ENCODE data around the gene PVALEF. TPM values are rescaled to one million over a fixed set of nuclear protein-coding genes. Genes with fewer than 3 reads are reported as not detected.

PVALEF gene
- polyA plus RNA-seq, 1 of the 3 experiments (the other 2 are of a cell fraction) = not detected

- no peaks in the 10 kb centered on the region for H3K9me3 ChIP-seq
- H3K27me3 ChIP-seq (ENCODE audit: insufficient read depth) = no peaks in the 10 kb centered on the region; the same call in 1 of the 2 replicates
- H3K36me3 ChIP-seq (replicated peaks in 1 of 2; ENCODE audit: control insufficient read depth in 1 of 2, insufficient read depth in 2 of 2, low read length in 1 of 2) = no peaks in the 10 kb centered on the region
- no peaks in the 10 kb centered on the region for H3K79me2 ChIP-seq (ENCODE audit: insufficient read depth)
- ChIA-PET CTCF (interaction anchor here (1.9 kb wide), 1 partner anchor 53 kb away, joined by 11 read pairs; no protein-coding TSS in a partner anchor), POLR2A (interaction anchor here (0.6 kb wide), 1 partner anchor 54 kb away, joined by 3 read pairs; no protein-coding TSS in a partner anchor)
- H3F3A ChIP-seq (replicated peaks; ENCODE audit: insufficient read depth) = no peaks in the 10 kb centered on the region
- no peaks in the 10 kb centered on the region for H4K20me1 ChIP-seq (ENCODE audit: insufficient read depth)
- TF ChIP-seq TCF12 (IDR thresholded peaks at IDR 0.05) (no peak), POLR2AphosphoS5 (IDR thresholded peaks at IDR 0.05; ENCODE audit: low read depth, low read length) (no peak), SMC3 (IDR thresholded peaks at IDR 0.05; ENCODE audit: low read depth, low read length) (no peak), USF2 (IDR thresholded peaks at IDR 0.05; ENCODE audit: borderline replicate concordance, low read depth, low read length) (no peak), JUND (IDR thresholded peaks at IDR 0.05) (no peak), YY1 (IDR thresholded peaks at IDR 0.05; ENCODE audit: low read depth) (no peak), RAD21 (IDR thresholded peaks at IDR 0.05; ENCODE audit: low read length) (no peak), TEAD4 (IDR thresholded peaks at IDR 0.05; ENCODE audit: borderline replicate concordance, insufficient read depth) (no peak), EZH2phosphoT487 (IDR thresholded peaks at IDR 0.05; ENCODE audit: borderline replicate concordance, low read depth) (no peak)
- TF ChIP-seq, protein P1, sequence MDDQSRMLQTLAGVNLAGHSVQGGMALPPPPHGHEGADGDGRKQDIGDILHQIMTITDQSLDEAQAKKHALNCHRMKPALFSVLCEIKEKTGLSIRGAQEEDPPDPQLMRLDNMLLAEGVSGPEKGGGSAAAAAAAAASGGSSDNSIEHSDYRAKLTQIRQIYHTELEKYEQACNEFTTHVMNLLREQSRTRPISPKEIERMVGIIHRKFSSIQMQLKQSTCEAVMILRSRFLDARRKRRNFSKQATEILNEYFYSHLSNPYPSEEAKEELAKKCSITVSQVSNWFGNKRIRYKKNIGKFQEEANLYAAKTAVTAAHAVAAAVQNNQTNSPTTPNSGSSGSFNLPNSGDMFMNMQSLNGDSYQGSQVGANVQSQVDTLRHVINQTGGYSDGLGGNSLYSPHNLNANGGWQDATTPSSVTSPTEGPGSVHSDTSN (IDR thresholded peaks at IDR 0.05) = no peak
- TF ChIP-seq, protein P2, sequence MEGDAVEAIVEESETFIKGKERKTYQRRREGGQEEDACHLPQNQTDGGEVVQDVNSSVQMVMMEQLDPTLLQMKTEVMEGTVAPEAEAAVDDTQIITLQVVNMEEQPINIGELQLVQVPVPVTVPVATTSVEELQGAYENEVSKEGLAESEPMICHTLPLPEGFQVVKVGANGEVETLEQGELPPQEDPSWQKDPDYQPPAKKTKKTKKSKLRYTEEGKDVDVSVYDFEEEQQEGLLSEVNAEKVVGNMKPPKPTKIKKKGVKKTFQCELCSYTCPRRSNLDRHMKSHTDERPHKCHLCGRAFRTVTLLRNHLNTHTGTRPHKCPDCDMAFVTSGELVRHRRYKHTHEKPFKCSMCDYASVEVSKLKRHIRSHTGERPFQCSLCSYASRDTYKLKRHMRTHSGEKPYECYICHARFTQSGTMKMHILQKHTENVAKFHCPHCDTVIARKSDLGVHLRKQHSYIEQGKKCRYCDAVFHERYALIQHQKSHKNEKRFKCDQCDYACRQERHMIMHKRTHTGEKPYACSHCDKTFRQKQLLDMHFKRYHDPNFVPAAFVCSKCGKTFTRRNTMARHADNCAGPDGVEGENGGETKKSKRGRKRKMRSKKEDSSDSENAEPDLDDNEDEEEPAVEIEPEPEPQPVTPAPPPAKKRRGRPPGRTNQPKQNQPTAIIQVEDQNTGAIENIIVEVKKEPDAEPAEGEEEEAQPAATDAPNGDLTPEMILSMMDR (IDR thresholded peaks at IDR 0.05) = no peak
- H2AFZ ChIP-seq (ENCODE audit: low read depth) = no peak overlapping the region
- H3K4me1 ChIP-seq (ENCODE audit: control insufficient read depth in 1 of 2, insufficient read depth in 2 of 2, low read depth in 1 of 2, low read length in 1 of 2) = peaks cover 0 to 3% of the 10 kb centered on the region in 2 experiments; a peak in 1 of 4 replicates
- WGBS (ENCODE audit: low lambda C conversion rate) = 73% methylated on average over 10 of the region's 10 CpGs
- no peak overlapping the region for H3K4me2 ChIP-seq
- H3K4me3 ChIP-seq (ENCODE audit: low read depth in 2 of 2, low read length in 1 of 2) = no peak overlapping the region
- H3K9me2 ChIP-seq = no peaks in the 10 kb centered on the region
- H3K9ac ChIP-seq = no peak overlapping the region
- H3K27ac ChIP-seq (ENCODE audit: low read depth in 2 of 2, low read length in 1 of 2) = no peak overlapping the region
- no peak for DNase-seq
Observed at GRCh38 chr17:81147701-81148100, 17.6 kb upstream of the PVALEF start.

GRCh38 chr17:81148571-81148970, 16.7 kb upstream of the PVALEF start:
- WGBS (ENCODE audit: low lambda C conversion rate) = 81% methylated on average over 15 of the region's 15 CpGs
- no peak for DNase-seq
- H3K9me3 ChIP-seq = no peaks in the 10 kb centered on the region
- H3K4me3 ChIP-seq (ENCODE audit: low read depth in 2 of 2, low read length in 1 of 2) = no peak overlapping the region
- TF ChIP-seq YY1 (IDR thresholded peaks at IDR 0.05; ENCODE audit: low read depth) (no peak), JUND (IDR thresholded peaks at IDR 0.05) (no peak), TAF1 (IDR thresholded peaks at IDR 0.05; ENCODE audit: borderline replicate concordance, low read depth, low read length) (no peak), MEF2A (IDR thresholded peaks at IDR 0.05; ENCODE audit: borderline replicate concordance, low read depth) (no peak), RFX5 (IDR thresholded peaks at IDR 0.05; ENCODE audit: low read length) (no peak), GABPA (IDR thresholded peaks at IDR 0.05; ENCODE audit: low read depth) (no peak), RXRA (IDR thresholded peaks at IDR 0.05; ENCODE audit: borderline replicate concordance, low read depth) (no peak)
- TF ChIP-seq, protein P1 (IDR thresholded peaks at IDR 0.05) = no peak
- TF ChIP-seq, protein P3, sequence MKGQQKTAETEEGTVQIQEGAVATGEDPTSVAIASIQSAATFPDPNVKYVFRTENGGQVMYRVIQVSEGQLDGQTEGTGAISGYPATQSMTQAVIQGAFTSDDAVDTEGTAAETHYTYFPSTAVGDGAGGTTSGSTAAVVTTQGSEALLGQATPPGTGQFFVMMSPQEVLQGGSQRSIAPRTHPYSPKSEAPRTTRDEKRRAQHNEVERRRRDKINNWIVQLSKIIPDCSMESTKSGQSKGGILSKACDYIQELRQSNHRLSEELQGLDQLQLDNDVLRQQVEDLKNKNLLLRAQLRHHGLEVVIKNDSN (IDR thresholded peaks at IDR 0.05; ENCODE audit: borderline replicate concordance, low read depth) = no peak
- H3F3A ChIP-seq (replicated peaks; ENCODE audit: insufficient read depth) = no peaks in the 10 kb centered on the region
- H3K9ac ChIP-seq = no peak overlapping the region
- H2AFZ ChIP-seq (ENCODE audit: low read depth) = no peak overlapping the region
- H3K36me3 ChIP-seq (replicated peaks in 1 of 2; ENCODE audit: control insufficient read depth in 1 of 2, insufficient read depth in 2 of 2, low read length in 1 of 2) = no peaks in the 10 kb centered on the region
- no peaks in the 10 kb centered on the region for H3K4me1 ChIP-seq (ENCODE audit: control insufficient read depth in 1 of 2, insufficient read depth in 2 of 2, low read depth in 1 of 2, low read length in 1 of 2)
- no peak overlapping the region for H3K4me2 ChIP-seq
- no peak overlapping the region for H3K27ac ChIP-seq (ENCODE audit: low read depth in 2 of 2, low read length in 1 of 2)
- H3K9me2 ChIP-seq = no peaks in the 10 kb centered on the region
- POLR2A ChIA-PET = no interaction called here
- no peaks in the 10 kb centered on the region; the same call in 1 of the 2 replicates for H3K27me3 ChIP-seq (ENCODE audit: insufficient read depth)
- H4K20me1 ChIP-seq (ENCODE audit: insufficient read depth) = no peaks in the 10 kb centered on the region
- CTCF ChIA-PET = interaction anchor here (0.6 to 1.9 kb wide), 4 partner anchors 15 to 453 kb away, joined by 3 to 11 read pairs (median 6); no protein-coding TSS in a partner anchor
- H3K79me2 ChIP-seq (ENCODE audit: insufficient read depth) = no peaks in the 10 kb centered on the region
